Measurements from ENCODE around the gene PRKCB.
"Not testable (repeated sequence)": the region's sequence is repeated elsewhere in the genome, so short reads cannot be mapped to it uniquely, and the experiment has no call there.

The PRKCB gene

GRCh38 chr16:24053099-24053946 lies 217.5 kb downstream of the PRKCB start:
- no peak for DNase-seq

- DNase-seq = no peak
Observed at GRCh38 chr16:24054741-24055491, 219.1 kb downstream of the PRKCB start.

- no peak for DNase-seq
Observed at GRCh38 chr16:24062270-24062817, 226.6 kb downstream of the PRKCB start.

- DNase-seq = no peak
Observed at GRCh38 chr16:24069036-24069590, 233.3 kb downstream of the PRKCB start.

- peak in 1 of 2 donors; percentile 4 for DNase-seq
Observed at GRCh38 chr16:24070851-24071250, 235.1 kb downstream of the PRKCB start.

- no peak for DNase-seq
Observed at GRCh38 chr16:24071666-24072360, 236.0 kb downstream of the PRKCB start.

GRCh38 chr16:24073321-24073720 lies 237.5 kb downstream of the PRKCB start:
- DNase-seq = no peak

- no peak for DNase-seq
Observed at GRCh38 chr16:24074574-24074973, 238.8 kb downstream of the PRKCB start.

- DNase-seq = no peak
Observed at GRCh38 chr16:24075302-24075701, 239.5 kb downstream of the PRKCB start.

GRCh38 chr16:24075931-24076716 lies 240.3 kb downstream of the PRKCB start:
- no peak for DNase-seq

GRCh38 chr16:24077292-24077691 lies 241.5 kb downstream of the PRKCB start:
- no peak for DNase-seq

- no peak for DNase-seq
Observed at GRCh38 chr16:24077966-24078365, 242.2 kb downstream of the PRKCB start.

GRCh38 chr16:24085666-24086065 lies 249.9 kb downstream of the PRKCB start:
- no peak for DNase-seq

- DNase-seq = no peak
Observed at GRCh38 chr16:24087891-24088410, 252.2 kb downstream of the PRKCB start.

- DNase-seq = no peak
Observed at GRCh38 chr16:24088767-24089166, 253.0 kb downstream of the PRKCB start.

- DNase-seq = no peak
Observed at GRCh38 chr16:24091125-24091524, 255.3 kb downstream of the PRKCB start.

GRCh38 chr16:24093049-24093448 lies 257.3 kb downstream of the PRKCB start:
- DNase-seq = no peak

- no peak for DNase-seq
Observed at GRCh38 chr16:24094660-24095059, 258.9 kb downstream of the PRKCB start.

GRCh38 chr16:24098896-24099295 lies 263.1 kb downstream of the PRKCB start:
- DNase-seq = no peak

- DNase-seq = no peak
Observed at GRCh38 chr16:24101431-24101830, 265.6 kb downstream of the PRKCB start.

GRCh38 chr16:24102209-24102660 lies 266.5 kb downstream of the PRKCB start:
- no peak for DNase-seq

GRCh38 chr16:24105471-24105870 lies 269.7 kb downstream of the PRKCB start:
- not testable (repeated sequence) for DNase-seq
